Measurements from ENCODE around the gene SYCE1L.
A peak's percentile ranks its signal among the peaks of the same experiment; 100 is the strongest.

The SYCE1L gene

GRCh38 chr16:77214411-77215138 is 15.4 kb downstream of the SYCE1L start:
- DNase-seq (ENCODE audit: low spot score) = no peak
- no peak for TF ChIP-seq CTCF (IDR thresholded peaks at IDR 0.05; ENCODE audit: extremely low read depth, missing control alignments)

- no peak for DNase-seq (ENCODE audit: low spot score)
These were observed 20.2 kb downstream of the SYCE1L start for GRCh38 chr16:77219437-77219836.

GRCh38 chr16:77220427-77220826 is 21.2 kb downstream of the SYCE1L start:
- TF ChIP-seq CTCF (IDR thresholded peaks at IDR 0.05; ENCODE audit: extremely low read depth, missing control alignments) = no peak
- DNase-seq (ENCODE audit: low spot score) = peak; percentile 68

More at GRCh38 chr16:77219437-77219836, 20.2 kb downstream of the SYCE1L start:
- TF ChIP-seq CTCF (IDR thresholded peaks at IDR 0.05; ENCODE audit: extremely low read depth, missing control alignments) = no peak

GRCh38 chr16:77221482-77221881 is 22.3 kb downstream of the SYCE1L start:
- TF ChIP-seq CTCF (IDR thresholded peaks at IDR 0.05; ENCODE audit: extremely low read depth, missing control alignments) = no peak
- DNase-seq (ENCODE audit: low spot score) = no peak

GRCh38 chr16:77223184-77223583 is 24.0 kb downstream of the SYCE1L start:
- DNase-seq (ENCODE audit: low spot score) = no peak
- TF ChIP-seq CTCF (IDR thresholded peaks at IDR 0.05; ENCODE audit: extremely low read depth, missing control alignments) = no peak

- TF ChIP-seq CTCF (IDR thresholded peaks at IDR 0.05; ENCODE audit: extremely low read depth, missing control alignments) = no peak
- no peak for DNase-seq (ENCODE audit: low spot score)
These were observed 26.0 kb downstream of the SYCE1L start for GRCh38 chr16:77225182-77225581.

- TF ChIP-seq CTCF (IDR thresholded peaks at IDR 0.05; ENCODE audit: extremely low read depth, missing control alignments) = no peak
These were observed 28.5 kb downstream of the SYCE1L start for GRCh38 chr16:77227745-77228144.

More at GRCh38 chr16:77227745-77228144, 28.5 kb downstream of the SYCE1L start:
- DNase-seq (ENCODE audit: low spot score) = no peak
